K562 (cell line): ENCODE results near the gene POP7. TPM values are rescaled to one million over a fixed set of nuclear protein-coding genes. Genes with fewer than 3 reads are reported as not detected.
A peak's percentile ranks its signal among the peaks of the same experiment; 100 is the strongest.

Experiments used
- CBX1 ChIP-seq: sonication (generic); IDR thresholded peaks from 2 replicates; pipeline ENCODE4 v1.6.1; 2016; ENCODE audit warnings: antibody characterized with exemption, low read depth, mild to moderate bottlenecking
- FUS ChIP-seq: fragments of 200-400 bp; formaldehyde crosslinking; optimal IDR thresholded peaks from 2 replicates; pipeline ENCODE3; 2017; ENCODE audit warnings: low read depth, low read length
- MEF2D ChIP-seq: conservative IDR thresholded peaks from 2 replicates; pipeline ENCODE4 v1.6.1; 2016; ENCODE audit warnings: low read depth, missing genetic modification characterization, missing compliant biosample characterization
- MYC ChIP-seq, 2 experiments: fragments of 250-450 bp in 1 of 2; sonication (Bioruptor Pico) in 1 of 2; IDR thresholded peaks; 2 replicates each; pipeline versions ENCODE4 v1.5.1 to v1.6.1; 2012 to 2021; ENCODE audit warnings: low read depth in 2 of 2, borderline replicate concordance in 1 of 2, improper control_type of control experiment in 1 of 2, low read length in 1 of 2, mild to moderate bottlenecking in 1 of 2, moderate library complexity in 1 of 2
- NCOA4 ChIP-seq: fragments of 450-650 bp; IDR thresholded peaks from 2 replicates; pipeline ENCODE4 v1.6.1; 2018; ENCODE audit warnings: mild to moderate bottlenecking; ENCODE audit not compliant: partially characterized antibody
- NR1H2 ChIP-seq: sonication (generic); formaldehyde crosslinking; IDR thresholded peaks from 2 replicates; pipeline ENCODE4 v1.4.0; 2020; ENCODE audit warnings: mild to moderate bottlenecking, missing genetic modification reagents
- POLR2A ChIP-seq: fragments of 450-650 bp; conservative IDR thresholded peaks from 2 replicates; pipeline ENCODE4 v1.6.1; 2016
- SMARCB1 ChIP-seq: IDR thresholded peaks from 2 replicates; pipeline ENCODE4 v1.6.1; 2011; ENCODE audit warnings: improper control_type of control experiment, low read depth; ENCODE audit not compliant: insufficient read length
- TEAD1 ChIP-seq, 2 experiments: fragments of 450-650 bp in 1 of 2; sonication (generic) in 1 of 2; formaldehyde crosslinking; IDR thresholded peaks; 2 replicates each; pipeline versions ENCODE4 v1.4.0 to v1.8.0; 2020 to 2022; ENCODE audit warnings: mild to moderate bottlenecking in 2 of 2, missing genetic modification reagents in 1 of 2
- TRIM24 ChIP-seq, 2 experiments: fragments of 450-650 bp; IDR thresholded peaks; 2 replicates each; pipeline ENCODE4 v1.6.1; 2016
- ZNF140 ChIP-seq: fragments of 250-450 bp; sonication (Bioruptor Pico); IDR thresholded peaks from 2 replicates; pipeline ENCODE4 v1.8.0; 2021; ENCODE audit warnings: moderate library complexity, mild to moderate bottlenecking, inconsistent platforms
- ZNF217 ChIP-seq: sonication (generic); formaldehyde crosslinking; IDR thresholded peaks from 2 replicates; pipeline ENCODE4 v1.8.0; 2022; ENCODE audit warnings: mild to moderate bottlenecking, missing genetic modification reagents
- ZNF232 ChIP-seq: sonication (generic); formaldehyde crosslinking; IDR thresholded peaks from 2 replicates; pipeline ENCODE4 v1.8.0; 2022; ENCODE audit warnings: mild to moderate bottlenecking, missing genetic modification reagents
- polyA plus RNA-seq, 8 experiments: library from polyadenylated mRNA; depleted of rRNA in 4 of 8; stranded (reverse) in 5 of 8; unstranded in 3 of 8; fragments of >200 nt; fragmentation: Nextera tagmentation in 2 of 8; fragmentation: Illumina TruSeq in 1 of 8; extraction: Ambion mirVana in 2 of 8; extraction: Trizol in 1 of 8; gene quantifications; 2 replicates each; pipeline versions ENCODE4 v1.2.1 to v1.2.3, GENCODE V29; 2011 to 2014; ENCODE audit warnings: inconsistent platforms in 1 of 8, missing spikeins in 1 of 8
- total RNA-seq, 7 experiments: library from RNA; depleted of rRNA in 6 of 7; stranded (reverse); fragments of >200 nt in 6 of 7; fragmentation: Illumina TruSeq in 2 of 7; extraction: Trizol in 2 of 7; gene quantifications; 2 replicates each; pipeline versions ENCODE4 v1.2.1 to v1.2.3, GENCODE V29; 2011 to 2021; ENCODE audit warnings: low replicate concordance in 1 of 7
- TF ChIP-seq, protein P1 (sequence below): fragments of 250-450 bp; sonication (Bioruptor Pico); IDR thresholded peaks from 2 replicates; pipeline ENCODE4 v1.4.0; 2020; ENCODE audit warnings: mild to moderate bottlenecking
- TF ChIP-seq, protein P2 (sequence below): fragments of 200-600 bp; sonication (generic); IDR thresholded peaks from one replicate; pipeline ENCODE4 v1.6.1; 2012; ENCODE audit warnings: mild to moderate bottlenecking, low read depth, low read length, inconsistent platforms

Gene POP7
- total and polyA plus RNA-seq, 9 of the 15 experiments (the other 6 are each of a cell fraction or from before 2014, with no cell fraction given), result 11.5 to 163 (median 68.9) TPM

DNA sequence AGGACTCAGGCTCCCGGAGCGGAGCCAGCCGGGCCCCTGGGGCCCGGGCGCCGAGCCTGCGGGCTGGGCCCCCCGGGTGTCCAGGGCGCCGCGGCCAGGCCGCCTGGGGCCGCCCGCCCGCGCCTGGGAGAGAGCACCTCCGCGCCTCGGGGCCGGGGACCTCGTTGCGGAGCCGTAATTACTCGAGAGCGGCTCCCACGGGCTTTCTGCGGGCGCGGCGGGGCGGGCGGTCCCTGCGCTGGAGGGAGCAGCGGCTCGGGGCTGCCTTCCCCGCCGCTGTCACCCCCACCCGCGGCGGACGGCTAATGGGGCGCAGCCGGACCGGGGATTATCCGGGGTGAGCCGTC lies 30.8 kb upstream of the POP7 start (continued):
- TF ChIP-seq, protein P1, sequence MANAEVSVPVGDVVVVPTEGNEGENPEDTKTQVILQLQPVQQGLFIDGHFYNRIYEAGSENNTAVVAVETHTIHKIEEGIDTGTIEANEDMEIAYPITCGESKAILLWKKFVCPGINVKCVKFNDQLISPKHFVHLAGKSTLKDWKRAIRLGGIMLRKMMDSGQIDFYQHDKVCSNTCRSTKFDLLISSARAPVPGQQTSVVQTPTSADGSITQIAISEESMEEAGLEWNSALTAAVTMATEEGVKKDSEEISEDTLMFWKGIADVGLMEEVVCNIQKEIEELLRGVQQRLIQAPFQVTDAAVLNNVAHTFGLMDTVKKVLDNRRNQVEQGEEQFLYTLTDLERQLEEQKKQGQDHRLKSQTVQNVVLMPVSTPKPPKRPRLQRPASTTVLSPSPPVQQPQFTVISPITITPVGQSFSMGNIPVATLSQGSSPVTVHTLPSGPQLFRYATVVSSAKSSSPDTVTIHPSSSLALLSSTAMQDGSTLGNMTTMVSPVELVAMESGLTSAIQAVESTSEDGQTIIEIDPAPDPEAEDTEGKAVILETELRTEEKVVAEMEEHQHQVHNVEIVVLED (CRISPR knock-in tag), result no peak
- no peak for TF ChIP-seq ZNF217 (CRISPR knock-in tag)
- TF ChIP-seq ZNF232, result no peak
- no peak for TF ChIP-seq NR1H2 (CRISPR knock-in tag)
- TF ChIP-seq ZNF140, result no peak
- TF ChIP-seq, protein P2, sequence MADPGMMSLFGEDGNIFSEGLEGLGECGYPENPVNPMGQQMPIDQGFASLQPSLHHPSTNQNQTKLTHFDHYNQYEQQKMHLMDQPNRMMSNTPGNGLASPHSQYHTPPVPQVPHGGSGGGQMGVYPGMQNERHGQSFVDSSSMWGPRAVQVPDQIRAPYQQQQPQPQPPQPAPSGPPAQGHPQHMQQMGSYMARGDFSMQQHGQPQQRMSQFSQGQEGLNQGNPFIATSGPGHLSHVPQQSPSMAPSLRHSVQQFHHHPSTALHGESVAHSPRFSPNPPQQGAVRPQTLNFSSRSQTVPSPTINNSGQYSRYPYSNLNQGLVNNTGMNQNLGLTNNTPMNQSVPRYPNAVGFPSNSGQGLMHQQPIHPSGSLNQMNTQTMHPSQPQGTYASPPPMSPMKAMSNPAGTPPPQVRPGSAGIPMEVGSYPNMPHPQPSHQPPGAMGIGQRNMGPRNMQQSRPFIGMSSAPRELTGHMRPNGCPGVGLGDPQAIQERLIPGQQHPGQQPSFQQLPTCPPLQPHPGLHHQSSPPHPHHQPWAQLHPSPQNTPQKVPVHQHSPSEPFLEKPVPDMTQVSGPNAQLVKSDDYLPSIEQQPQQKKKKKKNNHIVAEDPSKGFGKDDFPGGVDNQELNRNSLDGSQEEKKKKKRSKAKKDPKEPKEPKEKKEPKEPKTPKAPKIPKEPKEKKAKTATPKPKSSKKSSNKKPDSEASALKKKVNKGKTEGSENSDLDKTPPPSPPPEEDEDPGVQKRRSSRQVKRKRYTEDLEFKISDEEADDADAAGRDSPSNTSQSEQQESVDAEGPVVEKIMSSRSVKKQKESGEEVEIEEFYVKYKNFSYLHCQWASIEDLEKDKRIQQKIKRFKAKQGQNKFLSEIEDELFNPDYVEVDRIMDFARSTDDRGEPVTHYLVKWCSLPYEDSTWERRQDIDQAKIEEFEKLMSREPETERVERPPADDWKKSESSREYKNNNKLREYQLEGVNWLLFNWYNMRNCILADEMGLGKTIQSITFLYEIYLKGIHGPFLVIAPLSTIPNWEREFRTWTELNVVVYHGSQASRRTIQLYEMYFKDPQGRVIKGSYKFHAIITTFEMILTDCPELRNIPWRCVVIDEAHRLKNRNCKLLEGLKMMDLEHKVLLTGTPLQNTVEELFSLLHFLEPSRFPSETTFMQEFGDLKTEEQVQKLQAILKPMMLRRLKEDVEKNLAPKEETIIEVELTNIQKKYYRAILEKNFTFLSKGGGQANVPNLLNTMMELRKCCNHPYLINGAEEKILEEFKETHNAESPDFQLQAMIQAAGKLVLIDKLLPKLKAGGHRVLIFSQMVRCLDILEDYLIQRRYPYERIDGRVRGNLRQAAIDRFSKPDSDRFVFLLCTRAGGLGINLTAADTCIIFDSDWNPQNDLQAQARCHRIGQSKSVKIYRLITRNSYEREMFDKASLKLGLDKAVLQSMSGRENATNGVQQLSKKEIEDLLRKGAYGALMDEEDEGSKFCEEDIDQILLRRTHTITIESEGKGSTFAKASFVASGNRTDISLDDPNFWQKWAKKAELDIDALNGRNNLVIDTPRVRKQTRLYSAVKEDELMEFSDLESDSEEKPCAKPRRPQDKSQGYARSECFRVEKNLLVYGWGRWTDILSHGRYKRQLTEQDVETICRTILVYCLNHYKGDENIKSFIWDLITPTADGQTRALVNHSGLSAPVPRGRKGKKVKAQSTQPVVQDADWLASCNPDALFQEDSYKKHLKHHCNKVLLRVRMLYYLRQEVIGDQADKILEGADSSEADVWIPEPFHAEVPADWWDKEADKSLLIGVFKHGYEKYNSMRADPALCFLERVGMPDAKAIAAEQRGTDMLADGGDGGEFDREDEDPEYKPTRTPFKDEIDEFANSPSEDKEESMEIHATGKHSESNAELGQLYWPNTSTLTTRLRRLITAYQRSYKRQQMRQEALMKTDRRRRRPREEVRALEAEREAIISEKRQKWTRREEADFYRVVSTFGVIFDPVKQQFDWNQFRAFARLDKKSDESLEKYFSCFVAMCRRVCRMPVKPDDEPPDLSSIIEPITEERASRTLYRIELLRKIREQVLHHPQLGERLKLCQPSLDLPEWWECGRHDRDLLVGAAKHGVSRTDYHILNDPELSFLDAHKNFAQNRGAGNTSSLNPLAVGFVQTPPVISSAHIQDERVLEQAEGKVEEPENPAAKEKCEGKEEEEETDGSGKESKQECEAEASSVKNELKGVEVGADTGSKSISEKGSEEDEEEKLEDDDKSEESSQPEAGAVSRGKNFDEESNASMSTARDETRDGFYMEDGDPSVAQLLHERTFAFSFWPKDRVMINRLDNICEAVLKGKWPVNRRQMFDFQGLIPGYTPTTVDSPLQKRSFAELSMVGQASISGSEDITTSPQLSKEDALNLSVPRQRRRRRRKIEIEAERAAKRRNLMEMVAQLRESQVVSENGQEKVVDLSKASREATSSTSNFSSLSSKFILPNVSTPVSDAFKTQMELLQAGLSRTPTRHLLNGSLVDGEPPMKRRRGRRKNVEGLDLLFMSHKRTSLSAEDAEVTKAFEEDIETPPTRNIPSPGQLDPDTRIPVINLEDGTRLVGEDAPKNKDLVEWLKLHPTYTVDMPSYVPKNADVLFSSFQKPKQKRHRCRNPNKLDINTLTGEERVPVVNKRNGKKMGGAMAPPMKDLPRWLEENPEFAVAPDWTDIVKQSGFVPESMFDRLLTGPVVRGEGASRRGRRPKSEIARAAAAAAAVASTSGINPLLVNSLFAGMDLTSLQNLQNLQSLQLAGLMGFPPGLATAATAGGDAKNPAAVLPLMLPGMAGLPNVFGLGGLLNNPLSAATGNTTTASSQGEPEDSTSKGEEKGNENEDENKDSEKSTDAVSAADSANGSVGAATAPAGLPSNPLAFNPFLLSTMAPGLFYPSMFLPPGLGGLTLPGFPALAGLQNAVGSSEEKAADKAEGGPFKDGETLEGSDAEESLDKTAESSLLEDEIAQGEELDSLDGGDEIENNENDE, result peak; percentile 92
- TF ChIP-seq FUS, result no peak
- TF ChIP-seq MYC (IDR thresholded peaks at IDR 0.05; ENCODE audit: low read depth, low read length), result no peak
- no peak for TF ChIP-seq MYC (CRISPR knock-in tag; IDR thresholded peaks at IDR 0.05; ENCODE audit: borderline replicate concordance, low read depth)
- TF ChIP-seq MEF2D, result no peak
- no peak for TF ChIP-seq TEAD1 (CRISPR knock-in tag; IDR thresholded peaks at IDR 0.05)
- no peak for TF ChIP-seq POLR2A
- no peak for TF ChIP-seq TRIM24 (IDR thresholded peaks at IDR 0.05)
- TF ChIP-seq SMARCB1, result no peak
- TF ChIP-seq NCOA4, result no peak
- no peak for TF ChIP-seq CBX1
